Mesenchymal stem cell (in vitro differentiated cells and primary cell): ENCODE results near the gene TNRC6C.

Source experiments
- DNase-seq: peaks from one replicate; pipeline ENCODE4 v3.0.0-alpha.2; 2013
- H2AFZ ChIP-seq: one replicate; pipeline ENCODE4 v1.6.1; 2013; ENCODE audit warnings: low read depth, mild to moderate bottlenecking, control low read depth, inconsistent platforms, low read length, moderate library complexity
- H2AK5ac ChIP-seq: 2 replicates; pipeline ENCODE4 v1.6.1; 2013; ENCODE audit warnings: low read length, moderate library complexity, mild to moderate bottlenecking, inconsistent platforms; ENCODE audit not compliant: severe bottlenecking
- H2BK120ac ChIP-seq: one replicate; pipeline ENCODE4 v1.6.1; 2013; ENCODE audit warnings: low read depth, mild to moderate bottlenecking, inconsistent platforms, low read length, moderate library complexity
- H2BK12ac ChIP-seq, 2 experiments: one replicate each; pipeline ENCODE4 v1.6.1; 2013; ENCODE audit warnings: inconsistent platforms in 2 of 2, low read length in 2 of 2, mild to moderate bottlenecking in 2 of 2, moderate library complexity in 2 of 2, control low read depth in 1 of 2
- H2BK15ac ChIP-seq: one replicate; pipeline ENCODE4 v1.6.1; 2013; ENCODE audit warnings: mild to moderate bottlenecking, low read depth, inconsistent platforms; ENCODE audit not compliant: poor library complexity, severe bottlenecking
- H2BK5ac ChIP-seq: 2 replicates; pipeline ENCODE4 v1.6.1; 2013; ENCODE audit warnings: low read depth, mild to moderate bottlenecking, low read length, control low read depth, inconsistent platforms; ENCODE audit not compliant: poor library complexity, severe bottlenecking
- H3K14ac ChIP-seq, 2 experiments: one replicate each; pipeline ENCODE4 v1.6.1; 2013; ENCODE audit warnings: inconsistent platforms in 2 of 2, low read length in 2 of 2, control low read depth in 1 of 2, mild to moderate bottlenecking in 1 of 2, moderate library complexity in 1 of 2
- H3K18ac ChIP-seq, 2 experiments: one replicate each; pipeline ENCODE4 v1.6.1; 2013; ENCODE audit warnings: inconsistent platforms in 2 of 2, low read length in 2 of 2, control low read depth in 1 of 2, low read depth in 1 of 2, mild to moderate bottlenecking in 1 of 2
- H3K23ac ChIP-seq, 2 experiments: one replicate each; pipeline ENCODE4 v1.6.1; 2013; ENCODE audit warnings: inconsistent platforms in 2 of 2, low read length in 2 of 2, mild to moderate bottlenecking in 2 of 2, moderate library complexity in 2 of 2, control low read depth in 1 of 2
- H3K27ac ChIP-seq: 2 replicates; pipeline ENCODE4 v1.5.1; 2013; ENCODE audit warnings: mild to moderate bottlenecking, moderate library complexity, low read length, control low read depth, inconsistent platforms; ENCODE audit not compliant: poor library complexity, severe bottlenecking
- H3K27me3 ChIP-seq, 2 experiments: 2 replicates each; pipeline versions ENCODE4 v1.6.1 to v1.7.0; 2013; ENCODE audit warnings: low read length in 2 of 2, mild to moderate bottlenecking in 2 of 2, moderate library complexity in 2 of 2, control low read depth in 1 of 2, inconsistent platforms in 1 of 2; ENCODE audit not compliant: control insufficient read depth in 1 of 2, insufficient read depth in 1 of 2
- H3K36me3 ChIP-seq, 2 experiments: 2 replicates each; pipeline versions ENCODE4 v1.6.1 to v1.7.0; 2013; ENCODE audit warnings: low read length in 2 of 2, control low read depth in 1 of 2, inconsistent platforms in 1 of 2, low read depth in 1 of 2, mild to moderate bottlenecking in 1 of 2; ENCODE audit not compliant: insufficient read depth in 2 of 2, control insufficient read depth in 1 of 2
- H3K4ac ChIP-seq, 2 experiments: one replicate each; pipeline ENCODE4 v1.6.1; 2013; ENCODE audit warnings: inconsistent platforms in 2 of 2, low read length in 2 of 2, mild to moderate bottlenecking in 2 of 2, moderate library complexity in 2 of 2, control low read depth in 1 of 2, low read depth in 1 of 2
- H3K4me1 ChIP-seq: 2 replicates; pipeline ENCODE4 v1.6.1; 2013; ENCODE audit warnings: low read depth, low read length, control low read depth; ENCODE audit not compliant: control insufficient read depth, insufficient read depth
- H3K4me2 ChIP-seq: 2 replicates; pipeline ENCODE4 v1.6.1; 2013; ENCODE audit warnings: low read length, mild to moderate bottlenecking, inconsistent platforms; ENCODE audit not compliant: poor library complexity, severe bottlenecking
- H3K4me3 ChIP-seq, 2 experiments: 2 replicates each; pipeline versions ENCODE4 v1.5.1 to v1.7.0; 2013; ENCODE audit warnings: low read length in 2 of 2, mild to moderate bottlenecking in 2 of 2, control low read depth in 1 of 2, low read depth in 1 of 2; ENCODE audit not compliant: insufficient read depth in 1 of 2
- H3K79me1 ChIP-seq: replicated peaks from 2 replicates; pipeline ENCODE4 v1.6.1; 2013; ENCODE audit warnings: mild to moderate bottlenecking, control low read depth, low read length, inconsistent platforms; ENCODE audit not compliant: poor library complexity, severe bottlenecking
- H3K9ac ChIP-seq: 2 replicates; pipeline ENCODE4 v1.7.0; 2013; ENCODE audit warnings: mild to moderate bottlenecking, low read length, moderate library complexity
- H3K9me3 ChIP-seq: 2 replicates; pipeline ENCODE4 v1.7.0; 2013; ENCODE audit warnings: mild to moderate bottlenecking, low read length; ENCODE audit not compliant: control insufficient read depth
- H4K8ac ChIP-seq: one replicate; pipeline ENCODE4 v1.6.1; 2013; ENCODE audit warnings: inconsistent platforms, mild to moderate bottlenecking, low read length, moderate library complexity
- H4K91ac ChIP-seq: one replicate; pipeline ENCODE4 v1.6.1; 2013; ENCODE audit warnings: mild to moderate bottlenecking, low read length, inconsistent platforms
- WGBS: methylation state at CpG from one replicate; pipeline ENCODE4 v1.1.7; 2013; ENCODE audit warnings: mixed read lengths; 5-methylcytosine and 5-hydroxymethylcytosine counted together

Gene TNRC6C

DNA sequence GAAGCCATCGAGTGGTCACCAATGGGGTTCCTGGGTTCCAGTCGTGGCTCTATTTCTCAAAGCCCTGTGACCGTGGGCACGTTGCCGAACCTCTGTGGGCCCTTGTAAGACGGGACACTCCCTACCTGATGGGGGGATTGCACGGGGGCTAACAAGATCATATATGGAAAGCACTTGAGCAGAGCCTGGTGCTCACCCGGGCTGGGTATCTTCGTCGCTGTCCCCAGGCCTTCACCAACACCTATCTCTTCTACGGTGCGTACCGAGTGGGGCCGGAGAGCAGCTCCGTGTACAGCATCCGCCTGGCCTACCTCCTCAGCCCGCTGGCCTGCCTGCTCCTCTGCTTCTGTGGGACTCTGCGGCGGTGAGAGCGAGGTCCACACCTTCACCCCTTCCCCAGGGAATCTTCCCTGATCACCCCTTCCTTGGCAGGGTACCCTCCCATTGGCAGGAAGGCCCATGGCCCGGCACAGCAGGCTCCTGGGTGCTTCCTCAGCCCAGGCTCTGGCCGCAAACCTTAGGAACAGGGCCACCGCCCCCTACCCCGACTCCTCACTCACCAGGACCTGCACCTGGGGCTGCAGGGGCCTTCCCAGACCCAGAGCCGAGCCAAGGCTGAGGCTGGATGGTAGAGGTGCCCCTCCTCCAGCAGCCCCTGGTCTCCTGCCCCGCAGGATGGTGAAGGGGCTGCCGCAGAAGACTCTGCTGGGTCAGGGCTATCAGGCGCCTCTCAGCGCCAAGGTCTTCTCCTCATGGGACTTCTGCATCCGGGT is 174.9 kb downstream of the TNRC6C start:
- Histone ChIP-seq H3K9me3 (no peaks in the 10 kb centered on the region), H2BK5ac (no peak overlapping the region), H3K4ac (no peak overlapping the region), H3K36me3 (no peaks in the 10 kb centered on the region), H2AFZ (no peak overlapping the region), H3K9ac (no peak overlapping the region), H3K4me2 (no peak overlapping the region), H3K27me3 (peaks cover 8 to 87% of the 10 kb centered on the region in 2 experiments), H3K4me3 (no peak overlapping the region), H2BK120ac (no peak overlapping the region), H3K4me1 (peaks cover 32% of the 10 kb centered on the region), H3K18ac (no peak overlapping the region), H3K79me1 (no peaks in the 10 kb centered on the region), H2BK15ac (peak overlapping the region; percentile 26), H4K8ac (no peak overlapping the region), H3K27ac (no peak overlapping the region), H4K91ac (no peak overlapping the region), H3K23ac (no peak overlapping the region), H2BK12ac (peak overlapping the region in 1 of 2 experiments; percentile 49), H3K14ac (no peak overlapping the region), H2AK5ac (no peak overlapping the region)
- DNase-seq = no peak
- WGBS = 93% methylated on average over 30 of the region's 30 CpGs

DNA sequence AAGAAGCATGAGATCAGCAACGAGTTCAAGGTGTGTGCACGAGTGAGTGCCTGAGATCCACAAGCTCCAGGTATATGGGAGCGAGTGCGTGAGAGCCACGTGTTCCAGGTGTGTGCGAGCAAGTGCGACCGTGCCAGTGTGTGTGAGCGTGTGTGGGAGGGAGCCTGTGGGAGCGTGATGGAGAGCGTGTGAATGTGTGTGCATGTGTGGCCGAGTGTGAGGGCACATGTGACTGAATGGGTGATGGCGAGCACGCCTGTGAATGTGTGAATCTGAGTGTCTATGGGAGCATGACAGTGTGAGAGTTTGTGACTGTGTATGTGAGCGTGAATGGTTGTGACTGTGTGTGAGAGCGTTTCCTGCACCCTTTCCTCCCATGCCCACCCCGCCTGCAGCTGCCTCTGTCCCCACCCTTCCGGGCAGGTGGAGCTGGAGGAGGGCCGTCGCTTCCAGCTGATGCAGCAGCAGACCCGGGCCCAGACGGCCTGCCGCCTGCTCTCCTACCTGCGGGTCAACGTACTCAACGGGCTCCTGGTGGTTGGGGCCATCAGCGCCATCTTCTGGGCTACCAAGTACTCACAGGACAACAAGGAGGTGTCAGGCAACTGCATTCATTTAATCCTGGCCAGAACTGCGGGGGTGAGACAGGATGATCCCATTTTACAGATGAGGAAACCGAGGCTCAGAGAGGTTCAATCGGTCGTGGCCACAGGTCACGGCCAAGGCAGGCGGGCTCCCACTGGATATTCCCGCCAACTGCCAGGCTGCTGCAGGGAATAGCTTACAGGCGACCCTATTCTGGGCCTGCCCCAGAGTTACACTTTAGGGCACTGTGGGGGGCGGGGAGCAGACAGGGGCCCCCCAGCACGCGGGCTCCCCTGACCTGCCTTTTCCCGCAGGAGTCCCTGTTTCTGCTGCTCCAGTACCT is 175.7 kb downstream of the TNRC6C start:
- Histone ChIP-seq H2BK120ac (no peak overlapping the region), H4K91ac (peak overlapping the region; percentile 2), H3K9ac (no peak overlapping the region), H3K36me3 (no peaks in the 10 kb centered on the region), H3K18ac (no peak overlapping the region), H3K27ac (no peak overlapping the region), H3K4me3 (no peak overlapping the region), H3K79me1 (no peaks in the 10 kb centered on the region), H4K8ac (no peak overlapping the region), H2BK12ac (no peak overlapping the region), H3K4me2 (no peak overlapping the region), H3K9me3 (no peaks in the 10 kb centered on the region), H3K4me1 (peaks cover 31% of the 10 kb centered on the region), H2BK5ac (no peak overlapping the region), H3K14ac (peak overlapping the region in 1 of 2 experiments; percentile 53), H2BK15ac (no peak overlapping the region), H3K27me3 (peaks cover 8 to 82% of the 10 kb centered on the region in 2 experiments), H3K23ac (no peak overlapping the region), H2AK5ac (no peak overlapping the region), H3K4ac (no peak overlapping the region), H2AFZ (no peak overlapping the region)
- WGBS = 64% methylated on average over 35 of the region's 39 CpGs
- no peak for DNase-seq

DNA sequence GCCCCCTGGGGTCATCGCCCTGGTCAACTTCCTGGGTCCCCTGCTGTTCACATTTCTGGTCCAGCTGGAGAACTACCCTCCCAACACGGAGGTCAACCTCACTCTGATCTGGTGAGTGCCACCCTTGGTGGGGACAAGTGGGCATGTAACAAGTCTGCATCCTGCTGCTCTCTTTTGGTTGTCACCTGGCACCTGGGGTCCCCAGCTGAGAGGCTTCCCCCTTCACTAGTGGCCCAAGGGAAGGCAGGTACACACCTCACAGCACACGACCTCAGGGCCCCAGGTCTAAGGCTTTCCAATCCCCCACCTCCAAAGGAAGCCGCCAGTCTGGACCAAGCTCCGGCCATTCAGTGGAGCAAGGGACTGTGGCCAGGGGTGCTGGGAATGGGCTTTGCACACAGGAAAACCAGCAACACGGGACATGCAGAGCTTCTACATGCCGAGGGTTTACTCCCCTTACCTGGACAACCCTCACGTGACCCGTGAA is 176.4 kb downstream of the TNRC6C start:
- no peaks in the 10 kb centered on the region for H3K36me3 ChIP-seq
- H4K91ac ChIP-seq = no peak overlapping the region
- no peak overlapping the region for H3K27ac ChIP-seq
- H3K4ac ChIP-seq = no peak overlapping the region
- no peaks in the 10 kb centered on the region for H3K9me3 ChIP-seq
- WGBS = 76% methylated on average over 7 of the region's 9 CpGs
- no peak overlapping the region for H2AK5ac ChIP-seq
- no peak overlapping the region for H2BK5ac ChIP-seq
- no peak overlapping the region for H2BK15ac ChIP-seq
- H3K79me1 ChIP-seq = no peaks in the 10 kb centered on the region
- no peak overlapping the region for H2AFZ ChIP-seq
- no peak overlapping the region for H3K18ac ChIP-seq
- H2BK12ac ChIP-seq = no peak overlapping the region
- no peak overlapping the region for H4K8ac ChIP-seq
- no peak overlapping the region for H3K9ac ChIP-seq
- H3K14ac ChIP-seq = no peak overlapping the region
- no peak overlapping the region for H3K4me3 ChIP-seq
- peaks cover 8 to 74% of the 10 kb centered on the region in 2 experiments for H3K27me3 ChIP-seq
- H3K4me1 ChIP-seq = peaks cover 25% of the 10 kb centered on the region
- no peak overlapping the region for H3K4me2 ChIP-seq
- DNase-seq = no peak
- H3K23ac ChIP-seq = no peak overlapping the region
- H2BK120ac ChIP-seq = no peak overlapping the region
